ENCODE measurements around the gene MAP3K12. TPM values are rescaled to one million over a fixed set of nuclear protein-coding genes. Genes with fewer than 3 reads are reported as not detected.
A peak's percentile ranks its signal among the peaks of the same experiment; 100 is the strongest.

Gene MAP3K12
- total RNA-seq, 1 donor from 2014 or later: 11.9 TPM

GRCh38 chr12:53474077-53474476, 25.2 kb downstream of the MAP3K12 start:
- Mint-ChIP-seq H3K36me3 (ENCODE audit: insufficient read depth) (peaks cover 42% of the 10 kb centered on the region), H3K4me3 (ENCODE audit: low read depth) (no peak overlapping the region), H3K9me3 (ENCODE audit: low read depth) (no peaks in the 10 kb centered on the region), H3K27ac (peak overlapping the region; percentile 15), H3K4me1 (ENCODE audit: low read depth) (peaks cover 15% of the 10 kb centered on the region), H3K27me3 (no peaks in the 10 kb centered on the region)
- no peak for TF ChIP-seq CTCF (IDR thresholded peaks at IDR 0.05; ENCODE audit: unreplicated experiment)
- DNase-seq (ENCODE audit: low spot score, unreplicated experiment): no peak

GRCh38 chr12:53472056-53472582, 27.1 kb downstream of the MAP3K12 start:
- no peak for DNase-seq (ENCODE audit: low spot score, unreplicated experiment)
- no peak overlapping the region for H3K4me3 Mint-ChIP-seq (ENCODE audit: low read depth)
- peak overlapping the region; percentile 75 for H3K27ac Mint-ChIP-seq
- H3K36me3 Mint-ChIP-seq (ENCODE audit: insufficient read depth): peaks cover 48% of the 10 kb centered on the region
- no peaks in the 10 kb centered on the region for H3K9me3 Mint-ChIP-seq (ENCODE audit: low read depth)
- no peaks in the 10 kb centered on the region for H3K27me3 Mint-ChIP-seq
- no peak for TF ChIP-seq CTCF (IDR thresholded peaks at IDR 0.05; ENCODE audit: unreplicated experiment)
- peaks cover 15% of the 10 kb centered on the region for H3K4me1 Mint-ChIP-seq (ENCODE audit: low read depth)

- H3K4me3 Mint-ChIP-seq (ENCODE audit: low read depth): no peak overlapping the region
Measured at GRCh38 chr12:53468282-53468681, 31.0 kb downstream of the MAP3K12 start.

GRCh38 chr12:53467880-53468279, 31.4 kb downstream of the MAP3K12 start:
- no peaks in the 10 kb centered on the region for H3K27me3 Mint-ChIP-seq
- H3K27ac Mint-ChIP-seq: peak overlapping the region; percentile 33
- H3K36me3 Mint-ChIP-seq (ENCODE audit: insufficient read depth): peaks cover 48% of the 10 kb centered on the region
- no peaks in the 10 kb centered on the region for H3K9me3 Mint-ChIP-seq (ENCODE audit: low read depth)
- TF ChIP-seq CTCF (IDR thresholded peaks at IDR 0.05; ENCODE audit: unreplicated experiment): no peak
- no peak for DNase-seq (ENCODE audit: low spot score, unreplicated experiment)
- H3K4me3 Mint-ChIP-seq (ENCODE audit: low read depth): no peak overlapping the region
- H3K4me1 Mint-ChIP-seq (ENCODE audit: low read depth): peaks cover 5% of the 10 kb centered on the region

More at GRCh38 chr12:53468282-53468681, 31.0 kb downstream of the MAP3K12 start:
- Mint-ChIP-seq H3K27me3 (no peaks in the 10 kb centered on the region), H3K27ac (no peak overlapping the region), H3K4me1 (ENCODE audit: low read depth) (peaks cover 5% of the 10 kb centered on the region), H3K9me3 (ENCODE audit: low read depth) (no peaks in the 10 kb centered on the region), H3K36me3 (ENCODE audit: insufficient read depth) (peaks cover 46% of the 10 kb centered on the region)
- TF ChIP-seq CTCF (IDR thresholded peaks at IDR 0.05; ENCODE audit: unreplicated experiment): no peak
- no peak for DNase-seq (ENCODE audit: low spot score, unreplicated experiment)

DNA sequence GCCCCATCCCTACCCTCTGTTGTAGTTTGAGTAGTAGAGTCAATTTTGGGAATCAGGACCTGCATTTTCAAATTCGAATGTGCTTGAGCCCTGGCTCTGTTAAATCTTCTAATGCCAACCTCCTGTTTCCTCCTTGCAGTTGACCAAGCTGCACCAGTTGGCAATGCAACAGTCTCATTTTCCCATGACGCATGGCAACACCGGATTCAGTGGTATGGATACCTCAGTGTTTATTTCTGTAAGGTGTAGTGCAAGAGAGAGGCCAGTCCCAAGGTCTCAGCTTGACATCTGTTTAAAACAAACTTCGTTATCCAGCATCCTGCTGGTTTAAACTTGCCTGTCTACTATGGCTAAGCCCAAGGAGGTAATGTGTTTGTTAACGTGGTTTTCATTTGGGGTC, 32.2 kb downstream of the MAP3K12 start:
- no peak overlapping the region for H3K4me3 Mint-ChIP-seq (ENCODE audit: low read depth)
- no peaks in the 10 kb centered on the region for H3K27me3 Mint-ChIP-seq
- H3K27ac Mint-ChIP-seq: no peak overlapping the region
- no peaks in the 10 kb centered on the region for H3K9me3 Mint-ChIP-seq (ENCODE audit: low read depth)
- DNase-seq (ENCODE audit: low spot score, unreplicated experiment): no peak
- peaks cover 51% of the 10 kb centered on the region for H3K36me3 Mint-ChIP-seq (ENCODE audit: insufficient read depth)
- peaks cover 5% of the 10 kb centered on the region for H3K4me1 Mint-ChIP-seq (ENCODE audit: low read depth)
- no peak for TF ChIP-seq CTCF (IDR thresholded peaks at IDR 0.05; ENCODE audit: unreplicated experiment)

All from progenitor cell of endocrine pancreas (in vitro differentiated cells).